ENCODE data around the gene RTF2. TPM values are rescaled to one million over a fixed set of nuclear protein-coding genes. Genes with fewer than 3 reads are reported as not detected.

The RTF2 gene
- total and polyA plus RNA-seq, 2 of the 4 experiments (the other 2 are of a cell fraction), result 102 to 109 TPM

GRCh38 chr20:56527521-56527920, 59.1 kb downstream of the RTF2 start:
- Histone ChIP-seq H2BK15ac (ENCODE audit: low read depth, low read length) (no peak overlapping the region), H3K56ac (ENCODE audit: extremely low read depth, insufficient read depth, low read length) (no peak overlapping the region), H2AK5ac (ENCODE audit: low read depth, low read length) (no peak overlapping the region), H3K14ac (replicated peaks; ENCODE audit: low read depth, low read length) (no peak overlapping the region), H2AFZ (replicated peaks; ENCODE audit: low read length, poor library complexity) (no peak overlapping the region), H3K36me3 (ENCODE audit: control insufficient read depth, insufficient read depth, low read length) (no peaks in the 10 kb centered on the region), H3K27me3 (ENCODE audit: control insufficient read depth, insufficient read depth, low read length) (no peaks in the 10 kb centered on the region), H3K9ac (ENCODE audit: low read depth, low read length) (no peak overlapping the region), H3K4ac (ENCODE audit: low read depth, low read length) (no peak overlapping the region), H3K79me1 (ENCODE audit: low read depth in 1 of 2, low read length in 2 of 2) (no peaks in the 10 kb centered on the region), H3K27ac (ENCODE audit: insufficient read depth, low read length) (no peak overlapping the region), H4K5ac (ENCODE audit: low read depth, low read length) (no peak overlapping the region), H4K91ac (ENCODE audit: insufficient read depth, low read depth, low read length) (no peak overlapping the region), H3K4me1 (ENCODE audit: control insufficient read depth, insufficient read depth, low read length) (no peaks in the 10 kb centered on the region), H2AK9ac (replicated peaks; ENCODE audit: low read depth, low read length, poor library complexity) (no peak overlapping the region), H3K4me3 (ENCODE audit: insufficient read depth, low read depth, low read length) (no peak overlapping the region), H4K8ac (ENCODE audit: low read depth in 2 of 2, low read length in 2 of 2) (no peak overlapping the region), H2BK20ac (ENCODE audit: low read depth, low read length) (no peak overlapping the region), H3K9me1 (ENCODE audit: insufficient read depth, low read length) (no peaks in the 10 kb centered on the region), H2BK5ac (ENCODE audit: low read depth, low read length, poor library complexity, severe bottlenecking) (no peak overlapping the region), H3K23ac (ENCODE audit: low read depth, low read length) (no peak overlapping the region), H3K4me2 (ENCODE audit: low read depth, low read length) (no peak overlapping the region), H3K18ac (ENCODE audit: low read depth, low read length) (no peak overlapping the region), H4K20me1 (ENCODE audit: insufficient read depth, low read length) (no peaks in the 10 kb centered on the region), H3K9me3 (ENCODE audit: control insufficient read depth, insufficient read depth, low read length) (no peaks in the 10 kb centered on the region), H2BK120ac (ENCODE audit: low read depth, low read length) (no peak overlapping the region)
- no peak for TF ChIP-seq RCOR1 (IDR thresholded peaks at IDR 0.05; ENCODE audit: insufficient replicate concordance, low read length)
- no peak for TF ChIP-seq MAFK (IDR thresholded peaks at IDR 0.05; ENCODE audit: low read depth, low read length)
- TF ChIP-seq ELK1 (IDR thresholded peaks at IDR 0.05; ENCODE audit: borderline replicate concordance, low read depth, low read length), result no peak
- TF ChIP-seq SMC3 (IDR thresholded peaks at IDR 0.05; ENCODE audit: low read depth, low read length), result no peak
- no peak for TF ChIP-seq RFX5 (IDR thresholded peaks at IDR 0.05; ENCODE audit: low read depth, low read length)
- TF ChIP-seq MXI1 (IDR thresholded peaks at IDR 0.05; ENCODE audit: borderline replicate concordance, low read depth, low read length), result no peak
- TF ChIP-seq RAD21 (IDR thresholded peaks at IDR 0.05; ENCODE audit: low read length), result no peak
- TF ChIP-seq FOS (IDR thresholded peaks at IDR 0.05; ENCODE audit: low read depth, low read length), result no peak
- no peak for TF ChIP-seq USF2 (IDR thresholded peaks at IDR 0.05; ENCODE audit: low read depth, low read length)
- no peak for TF ChIP-seq BHLHE40 (IDR thresholded peaks at IDR 0.05; ENCODE audit: low read depth, low read length)
- TF ChIP-seq NFE2L2 (IDR thresholded peaks at IDR 0.05; ENCODE audit: low read depth, low read length), result no peak
- POLR2A ChIA-PET (ENCODE audit: unreplicated experiment), result no interaction called here
- in situ Hi-C loops (cut with MboI; ENCODE audit: low sequenced_read_pairs) (no loop called here), dilution Hi-C loops (cut with HindIII; ENCODE audit: low sequenced_read_pairs, unreplicated experiment) (no loop called here), intact Hi-C loops (cut with micrococcal nuclease) (no loop called here)
- DNase-seq (no peak), ATAC-seq (ENCODE audit: low read depth) (no peak)
- CTCF ChIA-PET, result no interaction called here
- no TSS peak for BruUV-seq (replicated peaks)
- no CpG with 5 or more reads among the region's 7 CpGs for WGBS, 2 experiments (ENCODE audit: extremely low coverage in 2 of 2, insufficient read length in 1 of 2)
